Adipocyte (in vitro differentiated cells): ENCODE results near the gene ATP1A2.
"Not testable (repeated sequence)": the region's sequence is repeated elsewhere in the genome, so short reads cannot be mapped to it uniquely, and the experiment has no call there.

Experiments used
- DNase-seq: peaks from one replicate; pipeline ENCODE4 v3.0.0-alpha.2; 2015; ENCODE audit warnings: low read depth
- H3K27me3 ChIP-seq: replicated peaks from 2 replicates; pipeline ENCODE4 v1.7.0; 2013; ENCODE audit warnings: mild to moderate bottlenecking, low read length, moderate library complexity; ENCODE audit not compliant: control insufficient read depth, insufficient read depth
- H3K36me3 ChIP-seq: 2 replicates; pipeline ENCODE4 v1.7.0; 2013; ENCODE audit warnings: low read length, mild to moderate bottlenecking, moderate library complexity; ENCODE audit not compliant: control insufficient read depth, insufficient read depth, severe bottlenecking
- H3K4me1 ChIP-seq: 2 replicates; pipeline ENCODE4 v1.7.0; 2013; ENCODE audit warnings: mild to moderate bottlenecking, low read length, moderate library complexity; ENCODE audit not compliant: control insufficient read depth, insufficient read depth
- H3K4me3 ChIP-seq: 2 replicates; pipeline ENCODE4 v1.7.0; 2013; ENCODE audit warnings: mild to moderate bottlenecking, low read length, moderate library complexity
- H3K9ac ChIP-seq: 2 replicates; pipeline ENCODE4 v1.7.0; 2013; ENCODE audit warnings: mild to moderate bottlenecking, low read length, moderate library complexity
- H3K9me3 ChIP-seq: 2 replicates; pipeline ENCODE4 v1.7.0; 2013; ENCODE audit warnings: mild to moderate bottlenecking, low read length, moderate library complexity; ENCODE audit not compliant: control insufficient read depth

Gene ATP1A2

DNA sequence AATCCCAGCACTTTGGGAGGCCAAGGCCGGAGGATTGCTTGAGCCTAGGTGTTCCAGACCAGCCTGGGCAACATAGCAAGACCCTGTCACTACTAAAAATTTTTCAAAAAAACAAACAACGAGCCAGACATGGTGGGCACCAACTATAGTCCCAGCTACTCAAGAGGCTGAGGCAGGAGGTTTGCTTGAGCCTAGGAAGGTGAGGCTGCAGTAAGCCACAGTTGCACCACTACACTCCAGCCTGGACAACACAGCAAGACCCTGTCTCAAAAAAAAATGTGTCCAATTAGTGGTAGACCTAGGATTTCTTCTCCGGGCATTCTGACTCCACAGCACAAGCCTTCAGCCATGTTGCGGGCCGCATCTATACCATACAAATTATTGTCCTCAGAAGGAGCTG, 10.4 kb upstream of the ATP1A2 start:
- peaks cover 19% of the 10 kb centered on the region for H3K27me3 ChIP-seq
- no peak for DNase-seq
- no peaks in the 10 kb centered on the region for H3K36me3 ChIP-seq
- no peak overlapping the region for H3K4me3 ChIP-seq
- no peaks in the 10 kb centered on the region for H3K9me3 ChIP-seq
- no peak overlapping the region for H3K9ac ChIP-seq
- peaks cover 28% of the 10 kb centered on the region for H3K4me1 ChIP-seq

DNA sequence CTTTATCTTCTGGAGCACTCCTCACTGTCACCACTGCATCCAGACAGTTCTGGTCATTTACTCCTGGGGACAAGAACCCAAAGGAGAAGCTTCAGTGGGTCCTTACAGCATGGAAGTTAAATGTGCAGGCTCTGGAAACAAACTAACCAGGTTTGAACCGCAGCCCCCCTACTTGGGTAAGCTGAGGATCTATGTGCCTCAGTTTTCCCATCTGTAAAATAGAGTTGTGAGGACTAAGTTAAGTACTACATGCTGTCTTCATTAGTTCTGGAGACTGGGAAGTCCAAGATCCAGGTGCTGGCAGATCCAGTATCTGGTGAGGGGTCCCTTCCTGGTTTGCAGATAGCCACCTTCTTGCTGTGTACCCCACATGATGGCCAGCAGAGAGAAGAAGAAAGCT, 8.0 kb upstream of the ATP1A2 start:
- Histone ChIP-seq H3K36me3 (no peaks in the 10 kb centered on the region), H3K9ac (no peak overlapping the region), H3K27me3 (peaks cover 27% of the 10 kb centered on the region), H3K4me3 (no peak overlapping the region), H3K4me1 (peaks cover 16% of the 10 kb centered on the region), H3K9me3 (no peaks in the 10 kb centered on the region)
- DNase-seq: no peak

DNA sequence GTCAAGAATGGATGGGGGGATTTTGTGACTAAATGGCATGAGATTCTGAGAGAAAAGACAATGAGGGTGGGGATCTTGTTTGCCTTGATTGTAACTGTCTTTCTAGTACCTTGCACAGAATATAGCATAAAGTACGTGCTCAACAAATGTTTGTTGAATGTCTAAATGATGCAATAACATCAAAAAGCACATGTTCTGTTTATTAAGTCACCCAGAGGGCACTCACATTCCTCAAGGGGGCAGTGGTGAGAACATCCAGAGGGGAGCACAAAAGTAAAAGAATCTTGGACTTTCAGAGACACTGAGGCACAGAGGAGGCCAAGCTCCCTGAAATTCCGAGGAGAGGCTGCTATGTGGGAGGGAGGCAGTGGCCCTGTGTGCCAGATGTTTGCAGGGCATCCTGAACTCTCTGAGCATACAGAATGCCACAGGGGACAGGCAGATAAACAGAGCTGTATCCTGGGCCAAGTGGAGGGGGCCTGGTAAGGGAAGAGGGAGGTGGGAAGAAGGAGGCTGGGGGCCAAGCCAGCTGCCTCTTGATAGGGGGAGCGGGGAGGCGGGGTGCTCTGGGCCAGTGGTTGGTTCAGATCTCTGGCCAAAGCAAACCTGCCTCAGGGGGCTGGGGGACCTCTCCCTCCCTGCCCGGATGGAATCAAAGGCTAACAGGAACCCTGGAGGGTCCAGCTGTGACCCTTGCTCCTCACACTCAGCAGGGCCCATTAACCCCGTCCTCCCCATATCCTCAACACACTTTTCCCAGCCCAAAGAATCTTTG, 6.5 kb upstream of the ATP1A2 start:
- Histone ChIP-seq H3K4me1 (peaks cover 16% of the 10 kb centered on the region), H3K4me3 (no peak overlapping the region), H3K36me3 (no peaks in the 10 kb centered on the region), H3K9ac (no peak overlapping the region), H3K9me3 (no peaks in the 10 kb centered on the region), H3K27me3 (peaks cover 33% of the 10 kb centered on the region)
- DNase-seq: peak; percentile 76

GRCh38 chr1:160109686-160110085, 5.9 kb upstream of the ATP1A2 start:
- Histone ChIP-seq H3K36me3 (no peaks in the 10 kb centered on the region), H3K27me3 (peaks cover 33% of the 10 kb centered on the region), H3K4me1 (peaks cover 15% of the 10 kb centered on the region), H3K9ac (no peak overlapping the region), H3K9me3 (no peaks in the 10 kb centered on the region), H3K4me3 (no peak overlapping the region)
- DNase-seq: no peak

DNA sequence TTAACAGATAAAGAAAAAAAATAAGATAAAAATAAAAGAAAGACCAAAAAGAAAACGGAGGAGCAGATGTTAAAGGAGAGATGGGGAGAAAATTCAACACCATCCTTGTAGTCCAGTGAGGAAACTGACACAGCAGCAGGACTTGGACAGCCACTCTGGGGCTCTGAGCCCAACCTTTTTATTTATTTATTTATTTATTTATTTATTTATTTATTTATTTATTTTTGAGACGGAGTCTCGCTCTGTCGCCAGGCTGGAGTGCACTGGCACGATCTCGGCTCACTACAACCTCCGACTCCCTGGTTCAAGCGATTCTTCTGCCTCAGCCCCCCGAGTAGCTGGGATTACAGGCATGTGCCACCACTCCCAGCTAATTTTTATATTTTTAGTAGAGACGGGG, 4.1 kb upstream of the ATP1A2 start:
- not testable (repeated sequence) for H3K36me3 ChIP-seq, DNase-seq, H3K9ac ChIP-seq, H3K9me3 ChIP-seq, H3K4me3 ChIP-seq
- Histone ChIP-seq H3K27me3 (peaks cover 42% of the 10 kb centered on the region), H3K4me1 (peaks cover 15% of the 10 kb centered on the region)

DNA sequence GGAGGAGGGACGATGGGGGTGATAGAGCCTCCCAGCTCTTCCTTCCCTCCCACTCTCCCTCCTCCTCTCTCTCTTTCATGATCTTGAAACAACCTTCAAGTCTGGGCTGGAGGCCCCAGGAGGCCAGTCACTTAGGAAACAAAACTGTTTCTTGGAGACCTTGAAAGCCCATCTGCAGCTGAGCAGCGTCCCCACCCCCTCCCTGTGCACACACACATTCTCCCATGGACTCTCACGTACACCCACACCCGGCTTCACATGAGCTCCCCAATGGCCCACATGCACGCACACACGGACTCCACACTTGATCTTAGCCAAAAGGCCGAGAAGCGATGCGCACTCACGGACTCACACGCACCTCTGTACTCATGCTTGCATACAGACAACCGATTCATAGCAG, 3.2 kb upstream of the ATP1A2 start:
- H3K36me3 ChIP-seq: no peaks in the 10 kb centered on the region
- no peak overlapping the region for H3K4me3 ChIP-seq
- H3K4me1 ChIP-seq: peaks cover 24% of the 10 kb centered on the region
- no peak for DNase-seq
- no peaks in the 10 kb centered on the region for H3K9me3 ChIP-seq
- H3K27me3 ChIP-seq: peaks cover 35% of the 10 kb centered on the region
- no peak overlapping the region for H3K9ac ChIP-seq

GRCh38 chr1:160113407-160113806, 2.2 kb upstream of the ATP1A2 start:
- no peaks in the 10 kb centered on the region for H3K9me3 ChIP-seq

GRCh38 chr1:160114085-160114484, 1.5 kb upstream of the ATP1A2 start:
- H3K27me3 ChIP-seq: peaks cover 27% of the 10 kb centered on the region
- H3K4me1 ChIP-seq: peaks cover 30% of the 10 kb centered on the region
- no peaks in the 10 kb centered on the region for H3K9me3 ChIP-seq
- no peaks in the 10 kb centered on the region for H3K36me3 ChIP-seq
- DNase-seq: no peak
- no peak overlapping the region for H3K4me3 ChIP-seq
- H3K9ac ChIP-seq: no peak overlapping the region

More at GRCh38 chr1:160113407-160113806, 2.2 kb upstream of the ATP1A2 start:
- Histone ChIP-seq H3K9ac (no peak overlapping the region), H3K27me3 (peaks cover 28% of the 10 kb centered on the region), H3K4me3 (no peak overlapping the region), H3K36me3 (no peaks in the 10 kb centered on the region), H3K4me1 (peaks cover 35% of the 10 kb centered on the region)
- DNase-seq: no peak

DNA sequence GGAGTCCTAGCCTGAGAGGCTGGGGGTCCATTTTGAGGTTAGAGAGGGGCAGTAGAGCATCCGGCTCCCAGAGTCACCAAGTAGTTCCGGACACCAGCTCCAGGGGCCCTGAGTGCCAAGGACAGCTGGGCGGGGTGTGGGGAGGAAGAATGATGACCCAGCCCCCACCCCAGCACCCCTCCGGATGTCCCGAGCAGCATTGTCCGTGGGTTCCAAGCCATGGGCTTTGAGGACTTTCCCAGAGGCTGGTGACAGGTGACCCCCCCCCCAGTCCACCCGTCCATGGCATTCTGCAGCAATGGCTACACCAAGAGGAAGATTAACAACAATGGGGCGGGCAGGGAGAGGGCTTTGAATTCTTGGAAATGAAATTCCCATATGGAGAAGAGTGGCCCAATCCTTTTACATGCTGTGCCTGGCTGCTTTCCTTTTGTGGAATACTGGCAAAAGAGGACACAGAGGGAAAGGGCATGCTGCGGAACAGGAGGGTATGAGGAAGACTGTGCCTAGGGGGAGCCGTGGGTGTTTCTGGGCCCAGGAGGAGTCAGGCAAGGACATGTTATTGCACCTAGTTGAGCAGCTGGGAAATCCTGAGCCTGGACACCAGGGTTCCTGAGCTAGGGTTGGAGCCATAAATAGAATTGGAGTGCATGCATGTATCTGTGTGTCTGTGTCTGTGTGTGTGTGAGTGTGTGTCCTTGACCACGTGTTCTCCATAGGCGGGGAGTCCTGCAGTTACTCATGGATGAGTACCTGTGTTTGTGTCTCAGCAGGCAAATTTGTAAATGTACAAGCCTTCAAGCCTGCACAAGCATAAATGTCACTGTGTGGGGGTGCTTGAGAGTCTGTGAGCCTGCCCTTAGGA, 956 bp downstream of the ATP1A2 start:
- Histone ChIP-seq H3K27me3 (peaks cover 16% of the 10 kb centered on the region), H3K4me1 (peaks cover 24% of the 10 kb centered on the region), H3K9ac (no peak overlapping the region), H3K36me3 (no peaks in the 10 kb centered on the region), H3K4me3 (no peak overlapping the region), H3K9me3 (no peaks in the 10 kb centered on the region)
- DNase-seq: no peak

DNA sequence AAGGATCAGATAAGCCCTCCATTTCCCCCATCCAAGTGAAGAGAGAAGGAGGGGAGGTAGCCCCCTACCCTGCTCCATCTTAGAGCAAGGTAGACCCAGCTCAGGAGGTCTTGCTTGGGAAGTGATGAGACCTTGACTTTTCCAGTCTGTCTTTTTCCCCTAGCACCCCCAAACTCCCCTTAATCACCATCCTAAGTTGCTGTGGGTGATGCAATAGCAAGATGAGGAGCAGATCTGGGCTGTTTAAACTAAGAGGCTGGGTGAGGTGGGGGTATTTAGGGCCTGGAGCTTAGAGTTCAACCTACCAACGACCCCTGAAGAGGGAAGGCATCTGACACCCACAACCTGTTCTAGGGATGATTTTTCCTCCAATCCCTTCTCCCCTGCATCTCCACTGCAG, 1.7 kb downstream of the ATP1A2 start:
- H3K9ac ChIP-seq: peak overlapping the region; percentile 58
- peaks cover 16% of the 10 kb centered on the region for H3K27me3 ChIP-seq
- peaks cover 24% of the 10 kb centered on the region for H3K4me1 ChIP-seq
- no peaks in the 10 kb centered on the region for H3K9me3 ChIP-seq
- no peak for DNase-seq
- peak overlapping the region; percentile 41 for H3K4me3 ChIP-seq
- H3K36me3 ChIP-seq: no peaks in the 10 kb centered on the region

GRCh38 chr1:160117709-160118183, 2.2 kb downstream of the ATP1A2 start:
- peaks cover 21% of the 10 kb centered on the region for H3K4me1 ChIP-seq
- no peaks in the 10 kb centered on the region for H3K36me3 ChIP-seq
- H3K9ac ChIP-seq: peak overlapping the region; percentile 58
- H3K4me3 ChIP-seq: peak overlapping the region; percentile 41
- H3K27me3 ChIP-seq: peaks cover 12% of the 10 kb centered on the region
- DNase-seq: peak; percentile 72
- H3K9me3 ChIP-seq: no peaks in the 10 kb centered on the region
